Neural progenitor cell (in vitro differentiated cells): ENCODE data around the gene SLC24A2. TPM values are rescaled to one million over a fixed set of nuclear protein-coding genes. Genes with fewer than 3 reads are reported as not detected.

Experiments
- DNase-seq: peaks from one replicate; pipeline ENCODE4 v3.0.0-alpha.2; 2016; ENCODE audit warnings: low spot score
- H2AFZ ChIP-seq: fragments of 200-600 bp; sonication (generic); replicated peaks from 2 replicates; pipeline ENCODE4 v1.6.1; 2016; ENCODE audit warnings: antibody characterized with exemption
- H3F3A ChIP-seq: fragments of 200-600 bp; sonication (generic); 2 replicates; pipeline ENCODE4 v1.6.1; 2016; ENCODE audit warnings: antibody characterized with exemption, low read depth
- H3K27ac ChIP-seq: fragments of 200-600 bp; sonication (generic); 2 replicates; pipeline ENCODE4 v1.5.1; 2016; ENCODE audit warnings: mild to moderate bottlenecking
- H3K27me3 ChIP-seq: fragments of 200-600 bp; sonication (generic); 2 replicates; pipeline ENCODE4 v1.6.1; 2016; ENCODE audit warnings: mild to moderate bottlenecking, moderate library complexity
- H3K36me3 ChIP-seq: fragments of 200-600 bp; sonication (generic); 2 replicates; pipeline ENCODE4 v1.5.1; 2016
- H3K4me1 ChIP-seq: fragments of 200-600 bp; sonication (generic); 2 replicates; pipeline ENCODE4 v1.6.1; 2016; ENCODE audit warnings: mixed run types
- H3K4me2 ChIP-seq: fragments of 200-600 bp; sonication (generic); 2 replicates; pipeline ENCODE4 v1.6.1; 2016
- H3K4me3 ChIP-seq: fragments of 200-600 bp; sonication (generic); 2 replicates; pipeline ENCODE4 v1.5.1; 2016
- H3K79me2 ChIP-seq: fragments of 200-600 bp; sonication (generic); 2 replicates; pipeline ENCODE4 v1.6.1; 2016; ENCODE audit warnings: low read depth
- H3K9ac ChIP-seq: fragments of 200-600 bp; sonication (generic); 2 replicates; pipeline ENCODE4 v1.6.1; 2016
- H3K9me3 ChIP-seq: fragments of 200-600 bp; sonication (generic); 2 replicates; pipeline ENCODE4 v1.5.1; 2016; ENCODE audit warnings: low read depth
- H4K20me1 ChIP-seq: fragments of 200-600 bp; sonication (generic); 2 replicates; pipeline ENCODE4 v1.6.1; 2016; ENCODE audit warnings: low read depth
- H3K27ac Mint-ChIP-seq: 3 replicates; pipeline ENCODE4 v1.8.0; 2021; ENCODE audit warnings: mixed read lengths
- H3K27me3 Mint-ChIP-seq: 2 replicates; pipeline ENCODE4 v1.8.0; 2022; ENCODE audit warnings: low read depth, mild to moderate bottlenecking, inconsistent platforms, moderate library complexity, mixed read lengths; ENCODE audit not compliant: insufficient read depth
- H3K36me3 Mint-ChIP-seq: 3 replicates; pipeline ENCODE4 v1.8.0; 2021; ENCODE audit warnings: mixed read lengths
- H3K4me1 Mint-ChIP-seq: 3 replicates; pipeline ENCODE4 v1.8.0; 2021; ENCODE audit warnings: mixed read lengths
- H3K4me3 Mint-ChIP-seq: 3 replicates; pipeline ENCODE4 v1.8.0; 2021; ENCODE audit warnings: mild to moderate bottlenecking, moderate library complexity, mixed read lengths
- H3K9me3 Mint-ChIP-seq: 3 replicates; pipeline ENCODE4 v1.8.0; 2020; ENCODE audit warnings: mixed read lengths
- CTCF ChIP-seq: fragments of 200-600 bp; sonication (generic); IDR thresholded peaks from 2 replicates; pipeline ENCODE4 v1.5.1; 2017; ENCODE audit warnings: antibody characterized with exemption, mild to moderate bottlenecking
- EZH2 ChIP-seq: fragments of 200-600 bp; sonication (generic); IDR thresholded peaks from 2 replicates; pipeline ENCODE4 v1.6.1; 2017; ENCODE audit warnings: antibody characterized with exemption, mild to moderate bottlenecking, moderate library complexity
- EZH2phosphoT487 ChIP-seq: fragments of 200-600 bp; sonication (generic); IDR thresholded peaks from 2 replicates; pipeline ENCODE4 v1.6.1; 2017; ENCODE audit warnings: antibody characterized with exemption
- total RNA-seq: library from RNA; depleted of rRNA; stranded (reverse); fragments of >200 nt; gene quantifications from 2 replicates; pipeline ENCODE4 v1.2.3, GENCODE V29; 2015; ENCODE audit warnings: low replicate concordance

The SLC24A2 gene
- total RNA-seq, 1 donor from 2014 or later, result 0.43 TPM

GRCh38 chr9:19741178-19741577, 47.7 kb downstream of the SLC24A2 start:
- Histone ChIP-seq H3K4me2 (no peak overlapping the region), H3K27me3 (no peaks in the 10 kb centered on the region), H3K4me1 (no peaks in the 10 kb centered on the region), H2AFZ (peak overlapping the region; percentile 91), H3K79me2 (no peaks in the 10 kb centered on the region), H3K4me3 (no peak overlapping the region), H3K36me3 (no peaks in the 10 kb centered on the region), H3K9me3 (no peaks in the 10 kb centered on the region), H3K9ac (no peak overlapping the region), H3F3A (no peaks in the 10 kb centered on the region), H3K27ac (no peak overlapping the region), H4K20me1 (no peaks in the 10 kb centered on the region)
- DNase-seq, result no peak
- no peak for TF ChIP-seq CTCF
- no peak for TF ChIP-seq EZH2phosphoT487
- TF ChIP-seq EZH2, result no peak
- Mint-ChIP-seq H3K9me3 (no peaks in the 10 kb centered on the region), H3K27ac (no peak overlapping the region), H3K36me3 (no peaks in the 10 kb centered on the region), H3K4me3 (no peak overlapping the region), H3K4me1 (no peaks in the 10 kb centered on the region), H3K27me3 (no peaks in the 10 kb centered on the region)
